H54 (cell line): ENCODE measurements around the gene DOC2B.
"Not testable (repeated sequence)": the region's sequence is repeated elsewhere in the genome, so short reads cannot be mapped to it uniquely, and the experiment has no call there.

ENCODE experiments used
- DNase-seq: peaks from one replicate; pipeline ENCODE4 v3.0.0; 2011; ENCODE audit warnings: low spot score, mixed read lengths; ENCODE audit not compliant: insufficient read length
- FAIRE-seq: peaks from 3 replicates; lab custom pipeline; 2011; peaks lifted over from hg19 to GRCh38; lab: Jason Lieb, UNC
- POLR2A ChIP-seq: IDR thresholded peaks from 2 replicates; pipeline ENCODE4 v1.6.1; 2011; ENCODE audit warnings: low read depth, mild to moderate bottlenecking, low read length

Gene DOC2B

DNA sequence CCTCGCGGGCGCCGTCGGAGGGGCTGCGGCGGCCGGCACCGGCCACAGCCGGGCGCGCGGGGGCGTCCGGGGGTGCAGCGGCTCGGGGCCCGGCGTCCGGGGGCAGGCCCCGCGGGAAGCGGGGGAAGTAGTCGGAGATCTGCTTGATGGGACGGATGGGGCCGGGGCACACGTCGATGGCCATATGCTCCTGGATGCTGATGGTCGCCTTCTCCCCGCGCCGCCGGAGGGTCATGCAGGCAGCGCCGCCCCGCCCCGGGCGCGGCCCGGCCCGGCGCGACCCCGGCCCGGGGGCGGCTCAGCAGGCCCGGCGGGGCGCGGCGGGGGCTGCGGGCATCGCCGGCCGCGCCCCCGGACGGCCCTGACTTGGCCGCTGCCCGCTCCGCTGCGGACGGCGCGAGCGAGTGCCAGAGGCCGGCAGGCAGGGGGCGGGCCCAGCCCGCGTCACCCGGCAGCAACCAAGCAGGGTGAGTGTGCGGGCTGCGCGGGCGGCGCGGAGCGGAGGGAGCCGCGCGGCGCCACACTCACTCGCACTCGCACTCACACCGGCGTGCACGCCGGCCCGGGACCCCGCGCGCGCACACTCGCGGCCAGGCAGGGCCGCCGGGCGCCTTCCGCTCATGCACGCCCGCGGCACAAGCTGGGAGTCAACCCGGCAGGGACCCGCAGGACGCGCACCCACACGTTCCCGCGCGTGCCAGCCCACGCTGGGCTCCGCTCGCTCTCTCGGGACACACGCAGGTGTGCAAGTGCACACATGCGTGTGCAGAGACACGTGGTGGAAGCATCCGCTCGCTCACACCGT, at the start of gene DOC2B:
Gene DOC2B (minus strand): TSS at position 406 of the 805 bp plus-strand sequence. CDS start 171 bp downstream, at position 235.
- TF ChIP-seq POLR2A: no peak
- FAIRE-seq (no peak), DNase-seq (no peak)

GRCh38 chr17:230395-230770, 48.9 kb upstream of the DOC2B start:
- FAIRE-seq: no peak

DNA sequence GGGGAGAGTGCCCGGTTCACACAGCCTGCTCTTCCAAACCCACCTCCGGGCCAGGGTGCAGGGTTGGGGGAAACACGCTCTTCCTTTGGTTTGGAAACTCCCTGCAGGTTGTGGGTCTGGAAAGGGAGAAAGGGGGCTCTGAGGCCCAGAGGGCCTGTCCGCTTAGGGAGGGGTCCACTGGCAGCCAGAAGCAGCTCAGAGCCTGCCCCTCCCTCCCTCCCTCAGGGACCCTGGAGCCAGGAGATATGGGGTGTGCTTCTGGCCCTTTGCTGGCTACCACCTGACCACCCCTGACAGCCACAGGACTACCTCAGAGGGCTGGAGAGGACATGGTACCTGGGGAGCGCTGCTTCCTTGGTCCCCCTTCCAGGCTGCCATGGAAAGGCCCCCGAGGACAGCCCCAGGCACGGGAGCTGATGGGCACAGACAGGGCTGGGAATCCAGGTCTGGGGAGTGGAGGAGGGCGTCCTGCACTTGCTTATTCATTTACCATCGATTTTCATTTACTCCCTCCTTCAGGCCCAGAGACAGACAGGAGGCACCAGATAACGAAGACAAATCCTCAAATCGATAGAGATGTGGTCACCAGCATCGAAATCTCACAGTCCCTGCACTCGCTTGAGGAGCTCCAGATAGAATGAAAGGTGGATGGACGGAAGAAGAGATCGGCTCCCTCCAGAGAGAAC, 48.4 kb upstream of the DOC2B start:
- DNase-seq: no peak
- no peak for TF ChIP-seq POLR2A
- no peak for FAIRE-seq

More at GRCh38 chr17:230395-230770, 48.9 kb upstream of the DOC2B start:
- TF ChIP-seq POLR2A: no peak
- DNase-seq: no peak

DNA sequence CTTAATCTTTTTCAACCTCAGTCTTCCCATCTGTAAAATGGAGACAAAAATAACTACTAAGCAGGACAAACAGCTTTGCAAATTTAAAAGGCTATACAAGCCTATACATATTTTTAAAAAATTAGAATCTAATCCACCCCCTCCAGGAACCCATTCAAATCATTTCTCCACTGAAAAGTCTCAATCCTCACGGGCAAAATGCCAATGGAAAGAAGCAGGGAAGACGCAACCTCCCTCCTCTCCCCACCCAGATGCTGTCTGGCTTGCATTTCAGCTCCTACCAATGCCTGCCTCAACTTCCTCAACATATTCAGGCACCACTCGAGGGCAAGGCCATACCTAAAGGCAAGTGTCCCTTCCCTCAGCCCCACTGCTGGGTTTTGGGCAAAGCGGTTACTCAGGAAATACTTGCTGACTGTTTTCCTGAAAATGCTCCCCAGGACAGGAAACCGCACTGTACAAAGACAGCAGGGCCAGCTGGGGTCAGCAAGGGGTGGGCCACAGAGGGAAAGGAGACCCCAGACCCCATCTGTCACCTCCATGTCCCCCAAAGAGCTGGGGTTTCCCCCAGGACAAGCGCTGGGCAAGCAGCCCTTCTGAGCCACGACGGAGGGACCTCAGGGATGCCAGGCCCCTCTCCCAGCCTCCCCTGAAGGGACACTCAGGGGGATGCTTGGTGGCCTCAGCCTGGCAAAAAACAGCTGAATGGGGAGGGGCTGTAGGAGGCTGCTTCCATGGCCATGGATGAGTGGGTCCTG, 47.7 kb upstream of the DOC2B start:
- FAIRE-seq (no peak), DNase-seq (no peak)
- TF ChIP-seq POLR2A: no peak

- DNase-seq (no peak), FAIRE-seq (no peak)
- no peak for TF ChIP-seq POLR2A
Measured at GRCh38 chr17:227946-228615, 46.6 kb upstream of the DOC2B start.

DNA sequence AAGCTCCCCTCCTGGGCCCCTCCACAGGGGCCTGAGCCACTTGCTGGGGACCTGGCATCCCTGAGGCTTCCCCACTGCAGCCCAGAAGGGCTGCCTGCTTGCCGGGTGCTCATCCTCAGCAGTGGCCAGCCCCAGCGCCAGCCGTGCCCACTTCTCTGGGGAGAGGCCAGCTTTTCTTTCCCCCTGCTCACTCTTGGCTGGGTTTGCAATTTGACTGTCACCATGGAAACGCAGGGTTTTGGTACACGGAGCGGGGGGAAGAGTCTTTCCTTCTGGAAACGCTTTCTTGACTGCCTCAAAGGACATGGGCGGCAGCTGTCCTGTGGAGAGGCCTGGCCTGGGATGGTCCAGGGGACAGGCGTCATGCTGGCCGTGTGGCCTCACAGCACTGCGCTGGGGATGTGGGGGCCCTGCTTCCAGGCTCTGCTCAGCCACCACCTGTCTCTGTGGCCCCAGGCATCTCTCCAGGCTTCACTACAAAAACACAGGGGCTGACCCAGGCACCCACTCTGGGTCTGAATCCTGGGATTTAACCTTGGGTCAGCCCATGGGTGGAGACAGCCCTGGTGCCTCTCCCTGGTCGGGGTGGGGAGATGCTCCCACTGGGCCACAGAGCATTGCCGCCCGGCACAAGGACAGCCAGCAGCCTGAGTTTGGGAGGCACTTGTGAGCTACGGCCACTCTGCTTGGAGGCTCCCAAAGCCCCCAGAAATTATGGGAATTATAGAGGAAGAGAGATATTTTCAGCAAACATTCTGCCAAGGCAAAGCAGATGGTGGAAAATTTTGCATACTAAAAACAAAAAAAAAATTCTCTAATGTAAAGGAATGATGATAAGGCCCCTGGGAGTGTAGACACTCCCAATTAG, 45.9 kb upstream of the DOC2B start:
- no peak for DNase-seq
- FAIRE-seq: no peak
- TF ChIP-seq POLR2A: no peak

DNA sequence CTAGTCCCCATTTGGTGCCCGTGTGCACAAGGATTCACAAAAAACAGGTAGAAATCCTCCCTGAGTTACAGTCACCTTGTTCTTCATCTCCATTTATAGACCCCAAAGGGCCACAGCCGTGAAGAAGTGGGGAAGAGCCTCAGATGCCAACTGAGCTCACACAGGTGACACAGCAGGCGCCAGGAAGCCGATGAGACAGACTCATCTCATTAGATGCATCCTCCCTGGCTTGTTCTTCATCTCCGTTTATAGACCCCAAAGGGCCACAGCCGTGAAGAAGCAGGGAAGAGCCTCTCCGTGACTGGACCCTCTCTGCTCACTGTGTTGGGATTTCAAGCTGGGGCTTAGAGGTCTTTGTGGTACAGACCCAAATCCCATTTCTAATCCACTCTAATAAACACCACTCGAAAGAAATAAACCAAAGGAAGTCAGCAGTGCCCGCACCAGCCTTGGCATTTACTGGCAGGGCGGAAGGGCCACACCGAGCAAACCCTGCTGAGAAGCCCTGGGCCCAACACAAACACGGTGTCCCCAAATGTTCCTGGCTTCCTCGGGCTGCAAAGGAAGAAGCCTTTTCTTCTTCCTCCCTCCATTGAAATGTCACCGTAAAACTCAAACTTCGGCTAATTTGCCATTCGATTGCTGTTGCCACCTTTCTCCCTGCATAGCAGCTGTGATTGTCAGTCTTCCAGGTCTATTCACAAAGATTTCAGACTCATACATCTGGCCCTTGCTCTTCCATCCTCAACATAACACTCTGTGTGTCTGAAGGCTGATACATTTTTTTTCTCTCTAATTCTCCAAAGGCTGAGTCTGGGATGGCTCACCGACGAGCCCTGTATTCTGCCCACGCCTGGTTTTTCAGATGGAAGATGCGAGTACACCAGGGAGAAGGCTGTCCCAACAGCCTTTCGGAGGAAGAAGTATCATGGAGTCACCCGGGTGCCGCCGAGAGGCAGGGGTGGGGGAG, 44.9 kb upstream of the DOC2B start:
- no peak for TF ChIP-seq POLR2A
- FAIRE-seq (no peak), DNase-seq (no peak)

DNA sequence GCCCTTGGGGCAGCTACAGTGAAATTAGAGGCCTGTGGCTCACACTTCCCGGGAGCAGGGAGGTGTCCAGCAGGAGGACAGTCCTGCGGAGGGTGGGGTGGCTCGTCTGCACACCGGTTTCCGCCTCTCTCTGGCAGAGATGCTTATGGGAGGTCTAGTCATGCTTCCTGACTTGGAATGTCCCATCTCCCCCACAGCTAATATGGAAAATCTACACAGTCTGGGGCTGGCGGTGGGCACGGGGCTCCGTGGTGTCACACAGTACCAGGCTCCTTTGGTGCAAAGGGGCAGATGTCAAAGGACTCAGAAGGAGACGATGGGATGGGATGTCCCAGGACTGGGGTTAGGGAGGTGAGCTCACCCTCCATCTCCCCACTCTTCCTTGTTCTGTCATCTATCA, 44.1 kb upstream of the DOC2B start:
- FAIRE-seq: no peak
- no peak for TF ChIP-seq POLR2A
- DNase-seq: no peak

DNA sequence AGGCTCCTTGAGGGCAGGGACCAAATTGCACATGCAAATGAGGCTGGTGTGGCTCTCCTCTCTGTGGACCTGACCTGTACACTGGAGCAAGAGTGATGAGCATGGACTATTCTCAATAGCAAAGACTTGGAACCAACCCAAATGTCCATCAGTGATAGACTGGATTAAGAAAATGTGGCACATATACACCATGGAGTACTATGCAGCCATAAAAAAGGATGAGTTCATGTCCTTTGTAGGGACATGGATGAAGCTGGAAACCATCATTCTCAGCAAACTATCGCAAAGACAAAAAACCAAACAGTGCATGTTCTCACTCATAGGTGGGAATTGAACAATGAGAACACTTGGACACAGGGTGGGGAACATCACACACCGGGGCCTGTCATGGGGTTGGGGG, 43.1 kb upstream of the DOC2B start:
- not testable (repeated sequence) for DNase-seq, FAIRE-seq

DNA sequence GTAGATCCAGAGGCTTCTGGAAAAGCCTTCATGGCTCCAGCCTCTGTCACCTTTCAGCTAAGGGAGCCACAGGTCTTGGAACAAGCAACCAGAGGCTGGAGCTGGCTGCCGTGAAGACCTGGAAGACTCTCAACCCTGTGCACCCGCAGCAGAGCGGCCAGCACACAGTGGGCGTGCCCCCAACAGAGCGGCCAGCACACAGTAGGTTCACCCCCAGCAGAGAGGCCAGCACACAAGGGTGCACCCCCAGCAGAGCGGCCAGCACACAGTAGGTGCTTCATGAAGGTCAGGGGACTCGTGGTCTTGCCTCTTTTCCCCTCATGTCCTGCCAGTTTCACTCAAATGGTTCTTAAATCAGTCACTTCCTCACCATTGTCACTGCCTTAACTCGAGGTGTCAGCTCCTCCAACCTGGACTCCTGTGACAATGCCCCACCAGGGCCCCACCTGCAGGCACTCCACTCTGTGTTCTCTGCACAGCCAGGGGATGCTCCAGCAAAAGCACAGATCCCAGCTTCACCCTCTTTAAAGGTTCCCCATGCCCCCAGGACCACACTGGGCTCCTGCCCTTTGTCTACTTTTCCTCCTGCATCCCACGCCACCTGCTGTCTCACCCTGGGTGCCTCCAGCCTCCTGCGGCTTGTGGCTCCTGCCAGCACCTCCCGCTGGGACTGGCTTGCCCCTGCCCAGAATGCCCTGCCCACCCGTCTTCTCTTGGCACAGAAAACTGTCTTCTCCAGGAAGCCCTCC, 42.4 kb upstream of the DOC2B start:
- no peak for TF ChIP-seq POLR2A
- DNase-seq (no peak), FAIRE-seq (no peak)

- no peak for FAIRE-seq
- no peak for TF ChIP-seq POLR2A
Measured at GRCh38 chr17:222172-222571, 40.7 kb upstream of the DOC2B start.

More at GRCh38 chr17:222172-222571, 40.7 kb upstream of the DOC2B start:
- no peak for DNase-seq
